ENCODE data around the gene DDX1. TPM values are rescaled to one million over a fixed set of nuclear protein-coding genes. Genes with fewer than 3 reads are reported as not detected.

The DDX1 gene
- total and polyA plus RNA-seq, 10 of the 15 experiments (the other 5 are each of a cell fraction or from before 2014, with no cell fraction given): 53.2 to 134 (median 85.6) TPM

GRCh38 chr2:15609341-15610042, 17.8 kb downstream of the DDX1 start:
- Histone ChIP-seq H3K4me2 (ENCODE audit: control insufficient read depth, insufficient read depth) (no peak overlapping the region), H3K9ac (ENCODE audit: control insufficient read depth, insufficient read depth, low read length) (no peak overlapping the region), H3K36me3 (ENCODE audit: control insufficient read depth in 2 of 2, insufficient read depth in 2 of 2, low read length in 1 of 2) (peaks cover 10 to 11% of the 10 kb centered on the region in 2 experiments), H3K9me3 (replicated peaks; ENCODE audit: control insufficient read depth, insufficient read depth, low read length) (no peaks in the 10 kb centered on the region), H3K27me3 (replicated peaks in 1 of 2; ENCODE audit: control insufficient read depth in 2 of 2, insufficient read depth in 2 of 2, low read length in 1 of 2) (no peaks in the 10 kb centered on the region), H2AFZ (ENCODE audit: control insufficient read depth, low read depth, low read length) (no peak overlapping the region), H3K4me3 (no peak overlapping the region), H4K20me1 (ENCODE audit: control insufficient read depth, insufficient read depth) (no peaks in the 10 kb centered on the region), H3K27ac (ENCODE audit: control insufficient read depth, insufficient read depth) (no peak overlapping the region), H3K4me1 (ENCODE audit: control insufficient read depth, insufficient read depth, low read length) (no peaks in the 10 kb centered on the region), H3K79me2 (ENCODE audit: control insufficient read depth, insufficient read depth, low read length) (no peaks in the 10 kb centered on the region)
- ATAC-seq: no peak
- in situ Hi-C loops (cut with MboI) (no loop called here), intact Hi-C loops (cut with micrococcal nuclease; ENCODE audit: unreplicated experiment) (no loop called here)
- ChIA-PET POLR2A (no interaction called here), SMC1A (ENCODE audit: uncharacterized antibody, unreplicated experiment) (interaction anchor here (1.5 to 1.7 kb wide), 2 partner anchors 13 to 19 kb away, joined by 5 to 6 read pairs; no protein-coding TSS in a partner anchor), RAD21 (ENCODE audit: unreplicated experiment) (no interaction called here), CTCF (no interaction called here)
- BruUV-seq (replicated peaks): no TSS peak
- WGBS (ENCODE audit: insufficient coverage, insufficient replicate concordance, low lambda C conversion rate, missing lambda C conversion rate): 100% methylated on average over 1 of the region's 1 CpG
- no peak for FAIRE-seq
- no peak for DNase-seq (ENCODE audit: low read depth, low spot score)
- TF ChIP-seq NFYB (IDR thresholded peaks at IDR 0.05; ENCODE audit: insufficient read depth, low read depth, low read length) (no peak), BCL11A (IDR thresholded peaks at IDR 0.05; ENCODE audit: low read depth, low read length) (no peak), EZH2 (IDR thresholded peaks at IDR 0.05; ENCODE audit: borderline replicate concordance, control insufficient read depth, low read depth, low read length) (no peak), CTCF (IDR thresholded peaks at IDR 0.05 in 2 of 3, conservative IDR thresholded peaks at IDR 0.05 in 1 of 3; ENCODE audit: control insufficient read depth in 2 of 3, extremely low read depth in 1 of 3, insufficient read depth in 1 of 3, low read depth in 3 of 3, low read length in 3 of 3) (no peak), YY1 (IDR thresholded peaks at IDR 0.05; ENCODE audit: low read depth, low read length) (no peak), FOXM1 (IDR thresholded peaks at IDR 0.05; ENCODE audit: low read depth, low read length) (no peak), MEF2B (IDR thresholded peaks at IDR 0.05; ENCODE audit: partially characterized antibody, poor library complexity, severe bottlenecking) (no peak), POLR2AphosphoS2 (IDR thresholded peaks at IDR 0.05; ENCODE audit: low read depth, low read length) (no peak), E2F4 (IDR thresholded peaks at IDR 0.05; ENCODE audit: low read depth, low read length) (no peak), BCL3 (IDR thresholded peaks at IDR 0.05; ENCODE audit: borderline replicate concordance, insufficient read depth, low read depth, low read length, poor library complexity, severe bottlenecking) (no peak), SP1 (IDR thresholded peaks at IDR 0.05; ENCODE audit: low read depth, low read length) (no peak)
- TF ChIP-seq, protein P1, sequence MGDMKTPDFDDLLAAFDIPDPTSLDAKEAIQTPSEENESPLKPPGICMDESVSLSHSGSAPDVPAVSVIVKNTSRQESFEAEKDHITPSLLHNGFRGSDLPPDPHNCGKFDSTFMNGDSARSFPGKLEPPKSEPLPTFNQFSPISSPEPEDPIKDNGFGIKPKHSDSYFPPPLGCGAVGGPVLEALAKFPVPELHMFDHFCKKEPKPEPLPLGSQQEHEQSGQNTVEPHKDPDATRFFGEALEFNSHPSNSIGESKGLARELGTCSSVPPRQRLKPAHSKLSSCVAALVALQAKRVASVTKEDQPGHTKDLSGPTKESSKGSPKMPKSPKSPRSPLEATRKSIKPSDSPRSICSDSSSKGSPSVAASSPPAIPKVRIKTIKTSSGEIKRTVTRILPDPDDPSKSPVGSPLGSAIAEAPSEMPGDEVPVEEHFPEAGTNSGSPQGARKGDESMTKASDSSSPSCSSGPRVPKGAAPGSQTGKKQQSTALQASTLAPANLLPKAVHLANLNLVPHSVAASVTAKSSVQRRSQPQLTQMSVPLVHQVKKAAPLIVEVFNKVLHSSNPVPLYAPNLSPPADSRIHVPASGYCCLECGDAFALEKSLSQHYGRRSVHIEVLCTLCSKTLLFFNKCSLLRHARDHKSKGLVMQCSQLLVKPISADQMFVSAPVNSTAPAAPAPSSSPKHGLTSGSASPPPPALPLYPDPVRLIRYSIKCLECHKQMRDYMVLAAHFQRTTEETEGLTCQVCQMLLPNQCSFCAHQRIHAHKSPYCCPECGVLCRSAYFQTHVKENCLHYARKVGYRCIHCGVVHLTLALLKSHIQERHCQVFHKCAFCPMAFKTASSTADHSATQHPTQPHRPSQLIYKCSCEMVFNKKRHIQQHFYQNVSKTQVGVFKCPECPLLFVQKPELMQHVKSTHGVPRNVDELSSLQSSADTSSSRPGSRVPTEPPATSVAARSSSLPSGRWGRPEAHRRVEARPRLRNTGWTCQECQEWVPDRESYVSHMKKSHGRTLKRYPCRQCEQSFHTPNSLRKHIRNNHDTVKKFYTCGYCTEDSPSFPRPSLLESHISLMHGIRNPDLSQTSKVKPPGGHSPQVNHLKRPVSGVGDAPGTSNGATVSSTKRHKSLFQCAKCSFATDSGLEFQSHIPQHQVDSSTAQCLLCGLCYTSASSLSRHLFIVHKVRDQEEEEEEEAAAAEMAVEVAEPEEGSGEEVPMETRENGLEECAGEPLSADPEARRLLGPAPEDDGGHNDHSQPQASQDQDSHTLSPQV (IDR thresholded peaks at IDR 0.05): no peak
